ENCODE measurements around the gene IL12RB1. TPM values are rescaled to one million over a fixed set of nuclear protein-coding genes. Genes with fewer than 3 reads are reported as not detected.

Gene IL12RB1
- total and polyA plus RNA-seq, 7 donors: 0.14 to 0.53 (median 0.17) TPM; not detected in 1

DNA sequence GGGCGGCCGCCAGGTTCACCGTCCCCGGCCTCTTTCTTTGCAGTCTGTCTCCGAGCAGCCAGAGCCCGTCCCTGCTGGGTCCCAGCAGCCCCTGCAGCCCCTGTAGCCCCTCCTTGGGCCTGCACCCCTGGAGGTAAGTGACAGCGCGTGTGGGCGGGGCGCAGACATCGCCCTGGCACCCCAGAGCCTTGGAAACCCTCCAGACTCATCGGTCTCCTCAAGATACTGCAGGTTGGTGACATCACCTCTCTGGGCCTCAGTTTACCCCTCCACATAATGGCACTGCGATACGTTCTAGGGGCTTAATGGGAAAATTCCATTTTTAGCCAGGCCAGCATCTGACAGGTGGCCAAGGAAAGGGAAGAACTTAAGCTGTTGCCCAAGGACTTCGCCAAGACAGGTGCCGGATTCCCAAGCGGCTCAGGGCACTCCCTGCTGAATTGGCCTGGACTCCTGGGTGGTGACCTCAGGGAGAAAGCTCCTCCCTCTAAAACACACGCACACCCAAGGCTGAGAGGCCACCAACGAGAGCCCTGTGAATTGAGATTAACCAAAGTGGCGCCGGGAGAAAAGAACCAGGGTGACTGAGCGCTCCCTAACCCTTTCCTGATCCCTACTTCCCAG lies 24.0 kb upstream of the IL12RB1 start:
- no peak overlapping the region for H3K27ac ChIP-seq
- 22 to 31% (median 23%) methylated on average over 22 of the region's 22 CpGs for WGBS, 3 donors
- peak in 3 of 4 donors; percentile 65 to 87 (median 71) for ATAC-seq

DNA sequence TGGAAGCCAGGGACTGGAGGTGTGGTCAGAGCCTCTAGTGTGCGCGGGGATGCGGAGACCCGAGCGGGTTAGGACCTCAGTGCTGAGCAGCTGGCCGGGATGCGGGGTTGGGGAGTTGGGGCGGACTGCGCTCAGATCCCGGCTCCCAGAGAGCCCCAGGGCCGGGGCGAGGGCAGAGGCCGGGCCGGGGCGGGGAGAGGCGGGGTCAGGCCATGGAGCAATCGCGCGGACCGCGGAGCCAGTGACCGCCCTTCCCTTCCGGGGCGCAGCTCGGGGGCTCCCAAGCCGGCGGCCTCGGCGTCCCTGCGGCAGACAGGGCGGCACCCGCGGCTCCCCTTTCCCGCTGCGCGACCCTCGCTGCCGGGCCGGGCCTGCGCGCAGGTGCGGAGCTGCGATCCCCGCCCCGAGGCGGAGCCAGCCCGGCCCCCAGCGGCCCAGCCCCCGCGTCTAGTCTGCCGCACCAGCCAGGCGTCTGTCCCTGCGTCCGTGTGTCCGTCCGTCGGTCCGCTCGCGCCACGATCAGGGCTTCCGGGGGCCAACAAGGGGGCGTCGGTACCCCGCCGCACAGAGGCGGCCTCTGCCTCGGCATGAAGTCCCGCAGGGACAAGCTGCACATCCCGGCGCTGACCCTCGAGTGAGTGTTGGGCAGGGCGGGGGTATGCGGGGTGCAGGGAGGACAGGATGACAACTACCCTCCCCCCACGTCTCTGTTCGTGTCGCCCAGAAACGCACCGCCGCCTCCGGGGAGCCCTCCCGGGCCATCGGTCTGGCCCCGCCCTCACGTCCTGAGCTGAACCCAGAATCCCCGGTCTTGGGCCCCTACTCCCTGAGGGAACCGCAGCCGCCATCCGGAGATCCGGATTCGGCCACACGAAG lies 23.2 kb upstream of the IL12RB1 start:
- no peak overlapping the region for H3K27ac ChIP-seq
- ATAC-seq (peak; percentile 42 to 67 (median 52)), DNase-seq (peak; percentile 62 to 80)
- H3K36me3 ChIP-seq (ENCODE audit: insufficient read depth in 1 of 2, low read depth in 1 of 2): no peaks in the 10 kb centered on the region
- TF ChIP-seq, protein P1, sequence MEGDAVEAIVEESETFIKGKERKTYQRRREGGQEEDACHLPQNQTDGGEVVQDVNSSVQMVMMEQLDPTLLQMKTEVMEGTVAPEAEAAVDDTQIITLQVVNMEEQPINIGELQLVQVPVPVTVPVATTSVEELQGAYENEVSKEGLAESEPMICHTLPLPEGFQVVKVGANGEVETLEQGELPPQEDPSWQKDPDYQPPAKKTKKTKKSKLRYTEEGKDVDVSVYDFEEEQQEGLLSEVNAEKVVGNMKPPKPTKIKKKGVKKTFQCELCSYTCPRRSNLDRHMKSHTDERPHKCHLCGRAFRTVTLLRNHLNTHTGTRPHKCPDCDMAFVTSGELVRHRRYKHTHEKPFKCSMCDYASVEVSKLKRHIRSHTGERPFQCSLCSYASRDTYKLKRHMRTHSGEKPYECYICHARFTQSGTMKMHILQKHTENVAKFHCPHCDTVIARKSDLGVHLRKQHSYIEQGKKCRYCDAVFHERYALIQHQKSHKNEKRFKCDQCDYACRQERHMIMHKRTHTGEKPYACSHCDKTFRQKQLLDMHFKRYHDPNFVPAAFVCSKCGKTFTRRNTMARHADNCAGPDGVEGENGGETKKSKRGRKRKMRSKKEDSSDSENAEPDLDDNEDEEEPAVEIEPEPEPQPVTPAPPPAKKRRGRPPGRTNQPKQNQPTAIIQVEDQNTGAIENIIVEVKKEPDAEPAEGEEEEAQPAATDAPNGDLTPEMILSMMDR (IDR thresholded peaks at IDR 0.05): no peak
- H3K4me1 ChIP-seq: peaks cover 8% of the 10 kb centered on the region
- intact Hi-C loops (cut with DNase I): loop anchor here in 1 of 2 donors (5.0 kb wide), 1 partner anchor 142 kb away; no protein-coding TSS in a partner anchor
- peak overlapping the region; percentile 76 for H3K4me3 ChIP-seq
- H3K27me3 ChIP-seq (ENCODE audit: insufficient read depth in 3 of 3, low read length in 2 of 3): peaks cover 0 to 30% (median 0%) of the 10 kb centered on the region in 3 donors
- WGBS, 3 donors: 2 to 3% (median 2%) methylated on average over 44 to 92 of the region's 92 CpGs
- H3K9me3 ChIP-seq: no peaks in the 10 kb centered on the region

More for the DNA sequence above, 24.0 kb upstream of the IL12RB1 start:
- Histone ChIP-seq H3K4me3 (peak overlapping the region; percentile 76), H3K4me1 (peaks cover 8% of the 10 kb centered on the region), H3K27me3 (ENCODE audit: insufficient read depth in 3 of 3, low read length in 2 of 3) (peaks cover 0 to 23% (median 0%) of the 10 kb centered on the region in 3 donors), H3K9me3 (no peaks in the 10 kb centered on the region), H3K36me3 (ENCODE audit: insufficient read depth in 1 of 2, low read depth in 1 of 2) (no peaks in the 10 kb centered on the region)
- DNase-seq: no peak
- intact Hi-C loops (cut with DNase I): loop anchor here in 1 of 2 donors (5.0 kb wide), 1 partner anchor 142 kb away; no protein-coding TSS in a partner anchor
- TF ChIP-seq, protein P1 (IDR thresholded peaks at IDR 0.05): no peak

DNA sequence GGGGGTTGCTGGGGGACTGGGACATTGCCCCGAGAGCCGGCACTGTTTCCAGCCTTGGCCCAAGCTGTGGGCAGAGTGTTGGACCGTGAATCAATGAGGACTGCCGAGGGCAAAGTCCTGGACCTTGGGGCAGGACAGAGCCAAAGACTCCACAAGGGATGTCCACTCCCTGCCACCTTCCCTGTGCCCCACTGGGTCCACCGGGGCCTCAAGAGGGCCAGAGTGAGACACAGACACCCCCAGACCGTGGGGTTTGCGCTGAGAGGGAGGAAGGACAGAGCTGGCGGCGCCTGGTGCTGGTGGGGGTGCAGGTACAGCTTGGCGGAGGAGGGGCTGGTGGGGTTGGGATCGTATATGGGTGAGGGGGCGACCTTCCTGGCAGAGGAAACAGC lies 22.6 kb upstream of the IL12RB1 start:
- WGBS, 3 donors: 58 to 70% (median 65%) methylated on average over 12 of the region's 12 CpGs
- H3K27me3 ChIP-seq (ENCODE audit: insufficient read depth in 3 of 3, low read length in 2 of 3): peaks cover 0 to 30% (median under 1%) of the 10 kb centered on the region in 3 donors
- DNase-seq (no peak), ATAC-seq (no peak)
- no peaks in the 10 kb centered on the region for H3K9me3 ChIP-seq
- peak overlapping the region; percentile 76 for H3K4me3 ChIP-seq
- H3K36me3 ChIP-seq (ENCODE audit: insufficient read depth in 1 of 2, low read depth in 1 of 2): no peaks in the 10 kb centered on the region
- TF ChIP-seq, protein P1 (IDR thresholded peaks at IDR 0.05): no peak
- H3K4me1 ChIP-seq: peaks cover 8% of the 10 kb centered on the region
- intact Hi-C loops (cut with DNase I): no loop called here
- H3K27ac ChIP-seq: no peak overlapping the region

DNA sequence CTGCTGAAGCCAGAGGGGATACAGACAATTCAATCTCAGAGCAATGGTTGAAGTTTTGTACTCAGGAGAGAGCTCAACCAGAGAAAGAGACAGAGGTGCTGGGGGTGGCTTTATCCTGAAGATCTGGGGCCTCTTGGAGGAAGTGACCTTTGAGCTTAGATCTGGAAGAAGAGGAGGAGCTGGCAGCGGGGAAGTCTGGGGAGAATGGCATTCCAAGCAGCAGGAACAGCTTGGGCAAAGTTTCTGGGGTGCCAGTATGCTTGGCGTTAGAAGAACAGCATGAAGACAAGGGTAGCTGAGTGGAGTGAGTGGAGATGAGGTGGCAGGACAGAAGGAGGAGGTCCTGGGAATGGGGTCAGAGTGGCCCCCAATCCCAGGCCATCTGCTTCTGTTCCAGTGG lies 22.2 kb upstream of the IL12RB1 start:
- no peaks in the 10 kb centered on the region for H3K36me3 ChIP-seq (ENCODE audit: insufficient read depth in 1 of 2, low read depth in 1 of 2)
- no peak overlapping the region for H3K27ac ChIP-seq
- intact Hi-C loops (cut with DNase I): no loop called here
- H3K9me3 ChIP-seq: no peaks in the 10 kb centered on the region
- 76 to 81% (median 78%) methylated on average over 2 of the region's 2 CpGs for WGBS, 3 donors
- peaks cover 8% of the 10 kb centered on the region for H3K4me1 ChIP-seq
- no peak overlapping the region for H3K4me3 ChIP-seq
- peaks cover 0 to 30% (median 3%) of the 10 kb centered on the region in 3 donors for H3K27me3 ChIP-seq (ENCODE audit: insufficient read depth in 3 of 3, low read length in 2 of 3)
- ATAC-seq (no peak), DNase-seq (no peak)
- TF ChIP-seq, protein P1 (IDR thresholded peaks at IDR 0.05): no peak
